ENCODE results near the gene TAL1. TPM values are rescaled to one million over a fixed set of nuclear protein-coding genes. Genes with fewer than 3 reads are reported as not detected.

Gene TAL1
- total and polyA plus RNA-seq, 2 of the 13 experiments (the other 11 are each of a cell fraction or from before 2014, with no cell fraction given) = 0.05 TPM; not detected in 1

- TF ChIP-seq ZNF280B (CRISPR knock-in tag; IDR thresholded peaks at IDR 0.05; ENCODE audit: borderline replicate concordance) (no peak), ZNF331 (CRISPR knock-in tag; IDR thresholded peaks at IDR 0.05) (peak; percentile 68), AKAP8 (CRISPR knock-in tag; IDR thresholded peaks at IDR 0.05) (no peak), HNF4A (CRISPR knock-in tag; IDR thresholded peaks at IDR 0.05) (peak; percentile 79), ZBTB26 (CRISPR knock-in tag; IDR thresholded peaks at IDR 0.05; ENCODE audit: borderline replicate concordance) (no peak), NR2F6 (IDR thresholded peaks at IDR 0.05) (peak; percentile 59), NR2F6 (CRISPR knock-in tag; IDR thresholded peaks at IDR 0.05) (peak; percentile 85), ZNF615 (CRISPR knock-in tag; IDR thresholded peaks at IDR 0.05; ENCODE audit: borderline replicate concordance) (no peak), EP300 (IDR thresholded peaks at IDR 0.05; ENCODE audit: low read depth in 2 of 2, low read length in 2 of 2) (peak in 1 of 2 experiments; percentile 25; a peak in 1 of 4 replicates), EP300 (CRISPR knock-in tag; IDR thresholded peaks at IDR 0.05; ENCODE audit: borderline replicate concordance) (no peak), PHF21A (CRISPR knock-in tag; IDR thresholded peaks at IDR 0.05) (0 out of 2 replicates have a peak, but pooled peaks have one; percentile 42), ZNF543 (CRISPR knock-in tag; IDR thresholded peaks at IDR 0.05) (no peak), KLF9 (CRISPR knock-in tag; IDR thresholded peaks at IDR 0.05; ENCODE audit: low read depth) (no peak), ZC3H13 (CRISPR knock-in tag; IDR thresholded peaks at IDR 0.05) (no peak), CREB1 (IDR thresholded peaks at IDR 0.05) (no peak), CREB1 (CRISPR knock-in tag; IDR thresholded peaks at IDR 0.05) (peak; percentile 76), THYN1 (CRISPR knock-in tag; IDR thresholded peaks at IDR 0.05; ENCODE audit: borderline replicate concordance, low read depth) (no peak), AGO1 (IDR thresholded peaks at IDR 0.05; ENCODE audit: low read depth, low read length, poor library complexity, severe bottlenecking) (no peak), NAIF1 (CRISPR knock-in tag; IDR thresholded peaks at IDR 0.05; ENCODE audit: borderline replicate concordance) (peak; percentile 47; the same call in 1 of the 2 replicates), LBX2 (CRISPR knock-in tag; IDR thresholded peaks at IDR 0.05; ENCODE audit: borderline replicate concordance) (no peak), PRDM4 (CRISPR knock-in tag; IDR thresholded peaks at IDR 0.05; ENCODE audit: borderline replicate concordance) (no peak), KDM5B (CRISPR knock-in tag; IDR thresholded peaks at IDR 0.05; ENCODE audit: borderline replicate concordance) (no peak), ZNF34 (CRISPR knock-in tag; IDR thresholded peaks at IDR 0.05; ENCODE audit: borderline replicate concordance) (no peak), ZEB1 (IDR thresholded peaks at IDR 0.05; ENCODE audit: insufficient replicate concordance, low read depth) (peak; percentile 23)
These were observed 15.6 kb downstream of the TAL1 start (continued) for GRCh38 chr1:47216278-47217059.
